ENCODE results near the gene FAM114A1. TPM values are rescaled to one million over a fixed set of nuclear protein-coding genes. Genes with fewer than 3 reads are reported as not detected.

Gene FAM114A1
- total and polyA plus RNA-seq, 2 experiments from 2014 or later = 110 to 140 TPM

- Histone ChIP-seq H3K36me3 (replicated peaks; ENCODE audit: insufficient read depth, low read depth) (no peaks in the 10 kb centered on the region), H3K4me2 (no peak overlapping the region), H2AFZ (no peak overlapping the region), H3K79me2 (no peaks in the 10 kb centered on the region), H3K9me3 (ENCODE audit: low read depth) (no peaks in the 10 kb centered on the region), H3K4me1 (ENCODE audit: insufficient read depth) (no peaks in the 10 kb centered on the region), H3K9me2 (replicated peaks; ENCODE audit: insufficient read depth) (no peaks in the 10 kb centered on the region), H3K4me3 (no peak overlapping the region), H3K27ac (no peak overlapping the region), H3K27me3 (no peaks in the 10 kb centered on the region), H4K20me1 (ENCODE audit: insufficient read depth, poor library complexity, severe bottlenecking) (no peaks in the 10 kb centered on the region)
- 99% methylated on average over 6 of the region's 6 CpGs for WGBS (ENCODE audit: low lambda C conversion rate, missing lambda C conversion rate)
- no peak for TF ChIP-seq EZH2phosphoT487 (IDR thresholded peaks at IDR 0.05; ENCODE audit: low read depth, severe bottlenecking, unreplicated experiment)
- TF ChIP-seq, protein P1, sequence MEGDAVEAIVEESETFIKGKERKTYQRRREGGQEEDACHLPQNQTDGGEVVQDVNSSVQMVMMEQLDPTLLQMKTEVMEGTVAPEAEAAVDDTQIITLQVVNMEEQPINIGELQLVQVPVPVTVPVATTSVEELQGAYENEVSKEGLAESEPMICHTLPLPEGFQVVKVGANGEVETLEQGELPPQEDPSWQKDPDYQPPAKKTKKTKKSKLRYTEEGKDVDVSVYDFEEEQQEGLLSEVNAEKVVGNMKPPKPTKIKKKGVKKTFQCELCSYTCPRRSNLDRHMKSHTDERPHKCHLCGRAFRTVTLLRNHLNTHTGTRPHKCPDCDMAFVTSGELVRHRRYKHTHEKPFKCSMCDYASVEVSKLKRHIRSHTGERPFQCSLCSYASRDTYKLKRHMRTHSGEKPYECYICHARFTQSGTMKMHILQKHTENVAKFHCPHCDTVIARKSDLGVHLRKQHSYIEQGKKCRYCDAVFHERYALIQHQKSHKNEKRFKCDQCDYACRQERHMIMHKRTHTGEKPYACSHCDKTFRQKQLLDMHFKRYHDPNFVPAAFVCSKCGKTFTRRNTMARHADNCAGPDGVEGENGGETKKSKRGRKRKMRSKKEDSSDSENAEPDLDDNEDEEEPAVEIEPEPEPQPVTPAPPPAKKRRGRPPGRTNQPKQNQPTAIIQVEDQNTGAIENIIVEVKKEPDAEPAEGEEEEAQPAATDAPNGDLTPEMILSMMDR (IDR thresholded peaks at IDR 0.05; ENCODE audit: poor library complexity) = no peak
- TF ChIP-seq EZH2 (IDR thresholded peaks at IDR 0.05; ENCODE audit: borderline replicate concordance) = no peak
- no peak for DNase-seq (ENCODE audit: low spot score)
These were observed 53.1 kb downstream of the FAM114A1 start for GRCh38 chr4:38920677-38921076.

DNA sequence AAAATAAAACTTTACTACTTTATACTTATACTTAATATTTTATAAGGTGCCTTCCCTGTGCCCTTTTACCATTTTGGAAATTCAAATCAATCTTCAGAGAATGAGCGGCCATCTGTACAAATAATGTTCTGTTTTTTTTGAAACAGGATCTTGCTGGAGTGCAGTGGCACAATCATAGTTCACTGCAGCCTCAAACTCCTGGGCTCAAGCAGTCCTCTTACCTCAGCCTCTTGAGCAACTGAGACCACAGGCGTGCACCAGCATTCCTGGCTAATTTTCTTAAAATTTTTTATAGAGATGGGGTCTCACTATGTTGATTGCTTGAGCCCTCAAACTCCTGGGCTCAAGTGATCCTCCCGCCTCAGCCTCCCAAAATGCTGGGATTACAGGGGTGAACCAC, 53.5 kb downstream of the FAM114A1 start:
- no peaks in the 10 kb centered on the region for H4K20me1 ChIP-seq (ENCODE audit: insufficient read depth, poor library complexity, severe bottlenecking)
- H3K4me2 ChIP-seq = no peak overlapping the region
- no peaks in the 10 kb centered on the region for H3K79me2 ChIP-seq
- DNase-seq (ENCODE audit: low spot score) = no peak
- H3K27me3 ChIP-seq = no peaks in the 10 kb centered on the region
- no peak for TF ChIP-seq EZH2 (IDR thresholded peaks at IDR 0.05; ENCODE audit: borderline replicate concordance)
- no peak for TF ChIP-seq EZH2phosphoT487 (IDR thresholded peaks at IDR 0.05; ENCODE audit: low read depth, severe bottlenecking, unreplicated experiment)
- H3K9me3 ChIP-seq (ENCODE audit: low read depth) = no peaks in the 10 kb centered on the region
- H2AFZ ChIP-seq = no peak overlapping the region
- no peak overlapping the region for H3K4me3 ChIP-seq
- WGBS (ENCODE audit: low lambda C conversion rate, missing lambda C conversion rate) = 98% methylated on average over 3 of the region's 3 CpGs
- no peaks in the 10 kb centered on the region for H3K9me2 ChIP-seq (replicated peaks; ENCODE audit: insufficient read depth)
- H3K36me3 ChIP-seq (replicated peaks; ENCODE audit: insufficient read depth, low read depth) = no peaks in the 10 kb centered on the region
- H3K27ac ChIP-seq = no peak overlapping the region
- H3K4me1 ChIP-seq (ENCODE audit: insufficient read depth) = no peaks in the 10 kb centered on the region

DNA sequence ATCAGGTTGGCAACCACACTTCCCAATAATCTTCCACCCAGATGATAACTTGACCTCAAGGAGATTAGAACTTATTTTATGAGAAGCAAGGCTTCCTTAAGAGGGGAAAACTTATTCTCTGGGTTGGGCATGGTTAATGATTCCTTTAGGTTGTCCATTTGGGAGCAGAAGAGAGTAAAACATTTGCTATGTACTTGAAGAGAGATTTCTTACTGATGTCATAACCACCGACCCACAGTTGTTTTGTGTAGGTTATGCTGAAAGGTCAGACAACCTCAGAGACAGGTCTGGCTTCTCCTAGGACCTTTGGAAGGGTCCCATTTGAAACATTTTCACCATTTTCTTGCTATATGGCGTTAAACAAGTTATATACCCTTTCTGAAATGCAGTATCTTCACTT, 56.1 kb downstream of the FAM114A1 start:
- no peaks in the 10 kb centered on the region for H3K9me3 ChIP-seq (ENCODE audit: low read depth)
- H3K9me2 ChIP-seq (replicated peaks; ENCODE audit: insufficient read depth) = no peaks in the 10 kb centered on the region
- no peaks in the 10 kb centered on the region for H3K36me3 ChIP-seq (replicated peaks; ENCODE audit: insufficient read depth, low read depth)
- TF ChIP-seq EZH2phosphoT487 (IDR thresholded peaks at IDR 0.05; ENCODE audit: low read depth, severe bottlenecking, unreplicated experiment) (no peak), EZH2 (IDR thresholded peaks at IDR 0.05; ENCODE audit: borderline replicate concordance) (no peak)
- TF ChIP-seq, protein P1 (IDR thresholded peaks at IDR 0.05; ENCODE audit: poor library complexity) = no peak
- WGBS (ENCODE audit: low lambda C conversion rate, missing lambda C conversion rate) = 37% methylated on average over 2 of the region's 2 CpGs
- H2AFZ ChIP-seq = no peak overlapping the region
- H3K4me2 ChIP-seq = no peak overlapping the region
- no peak overlapping the region for H3K4me3 ChIP-seq
- no peaks in the 10 kb centered on the region for H3K4me1 ChIP-seq (ENCODE audit: insufficient read depth)
- no peaks in the 10 kb centered on the region for H3K79me2 ChIP-seq
- H4K20me1 ChIP-seq (ENCODE audit: insufficient read depth, poor library complexity, severe bottlenecking) = no peaks in the 10 kb centered on the region
- no peaks in the 10 kb centered on the region for H3K27me3 ChIP-seq
- H3K27ac ChIP-seq = no peak overlapping the region
- no peak for DNase-seq (ENCODE audit: low spot score)

DNA sequence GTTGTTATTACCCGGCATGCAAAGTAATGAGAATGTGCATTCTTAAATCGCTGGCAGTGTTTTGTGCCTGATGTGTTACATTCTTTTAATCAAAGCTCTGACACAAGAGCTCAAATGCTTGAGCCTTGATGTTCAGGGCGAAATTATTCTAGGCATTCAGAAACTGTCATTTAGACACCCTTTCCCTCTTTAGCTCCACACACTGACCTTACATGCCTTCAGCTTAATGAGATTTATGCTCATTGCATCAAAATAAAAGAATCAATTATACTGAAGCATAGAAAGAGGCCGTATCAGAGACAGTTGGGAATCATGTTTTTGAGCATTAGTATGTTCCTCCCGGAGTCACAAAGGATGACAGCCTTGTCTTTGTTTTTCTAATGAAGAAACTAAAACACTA, 56.7 kb downstream of the FAM114A1 start:
- TF ChIP-seq, protein P1 (IDR thresholded peaks at IDR 0.05; ENCODE audit: poor library complexity) = no peak
- no peak for TF ChIP-seq EZH2phosphoT487 (IDR thresholded peaks at IDR 0.05; ENCODE audit: low read depth, severe bottlenecking, unreplicated experiment)
- TF ChIP-seq EZH2 (IDR thresholded peaks at IDR 0.05; ENCODE audit: borderline replicate concordance) = no peak
- no peaks in the 10 kb centered on the region for H3K9me3 ChIP-seq (ENCODE audit: low read depth)

More for the DNA sequence above, 56.7 kb downstream of the FAM114A1 start:
- Histone ChIP-seq H3K4me3 (no peak overlapping the region), H3K4me2 (no peak overlapping the region), H4K20me1 (ENCODE audit: insufficient read depth, poor library complexity, severe bottlenecking) (no peaks in the 10 kb centered on the region), H3K9me2 (replicated peaks; ENCODE audit: insufficient read depth) (no peaks in the 10 kb centered on the region), H3K4me1 (ENCODE audit: insufficient read depth) (no peaks in the 10 kb centered on the region), H3K79me2 (no peaks in the 10 kb centered on the region), H3K36me3 (replicated peaks; ENCODE audit: insufficient read depth, low read depth) (no peaks in the 10 kb centered on the region), H2AFZ (no peak overlapping the region), H3K27ac (no peak overlapping the region), H3K27me3 (no peaks in the 10 kb centered on the region)
- 80% methylated on average over 5 of the region's 5 CpGs for WGBS (ENCODE audit: low lambda C conversion rate, missing lambda C conversion rate)
- DNase-seq (ENCODE audit: low spot score) = no peak
